ENCODE measurements around the gene TNFSF8.

Gene TNFSF8

DNA sequence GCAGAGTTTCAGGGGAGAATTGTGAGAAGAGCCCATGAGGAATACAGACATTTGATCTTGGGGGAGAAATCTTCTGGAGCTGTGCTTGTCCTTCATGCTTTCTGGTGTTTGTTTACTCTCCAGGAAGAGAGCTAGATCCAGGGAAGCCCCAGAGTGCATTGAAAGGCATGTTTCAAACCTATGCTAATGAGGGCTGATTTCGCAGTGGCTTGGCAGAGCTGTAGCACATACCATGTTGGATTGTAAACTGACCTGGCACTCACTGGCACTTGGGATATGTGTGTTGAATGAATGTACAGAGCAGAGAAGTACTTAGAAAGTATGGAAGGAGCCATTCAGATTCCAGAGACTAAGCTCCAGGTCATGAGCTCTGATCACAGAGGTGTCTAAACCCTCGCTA is 30.9 kb downstream of the TNFSF8 start:
- POLR2A ChIA-PET = no interaction called here
- TF ChIP-seq, protein P1, sequence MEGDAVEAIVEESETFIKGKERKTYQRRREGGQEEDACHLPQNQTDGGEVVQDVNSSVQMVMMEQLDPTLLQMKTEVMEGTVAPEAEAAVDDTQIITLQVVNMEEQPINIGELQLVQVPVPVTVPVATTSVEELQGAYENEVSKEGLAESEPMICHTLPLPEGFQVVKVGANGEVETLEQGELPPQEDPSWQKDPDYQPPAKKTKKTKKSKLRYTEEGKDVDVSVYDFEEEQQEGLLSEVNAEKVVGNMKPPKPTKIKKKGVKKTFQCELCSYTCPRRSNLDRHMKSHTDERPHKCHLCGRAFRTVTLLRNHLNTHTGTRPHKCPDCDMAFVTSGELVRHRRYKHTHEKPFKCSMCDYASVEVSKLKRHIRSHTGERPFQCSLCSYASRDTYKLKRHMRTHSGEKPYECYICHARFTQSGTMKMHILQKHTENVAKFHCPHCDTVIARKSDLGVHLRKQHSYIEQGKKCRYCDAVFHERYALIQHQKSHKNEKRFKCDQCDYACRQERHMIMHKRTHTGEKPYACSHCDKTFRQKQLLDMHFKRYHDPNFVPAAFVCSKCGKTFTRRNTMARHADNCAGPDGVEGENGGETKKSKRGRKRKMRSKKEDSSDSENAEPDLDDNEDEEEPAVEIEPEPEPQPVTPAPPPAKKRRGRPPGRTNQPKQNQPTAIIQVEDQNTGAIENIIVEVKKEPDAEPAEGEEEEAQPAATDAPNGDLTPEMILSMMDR (IDR thresholded peaks at IDR 0.05; ENCODE audit: control extremely low read depth, extremely low read depth, low read depth, missing control alignments) = no peak
- CTCF ChIA-PET = interaction anchor here (0.9 to 2.8 kb wide), 4 partner anchors 10 to 218 kb away, joined by 3 to 13 read pairs (median 4); partner anchors contain the start of gene TEX48
- DNase-seq (ENCODE audit: extremely low spot score) = no peak

DNA sequence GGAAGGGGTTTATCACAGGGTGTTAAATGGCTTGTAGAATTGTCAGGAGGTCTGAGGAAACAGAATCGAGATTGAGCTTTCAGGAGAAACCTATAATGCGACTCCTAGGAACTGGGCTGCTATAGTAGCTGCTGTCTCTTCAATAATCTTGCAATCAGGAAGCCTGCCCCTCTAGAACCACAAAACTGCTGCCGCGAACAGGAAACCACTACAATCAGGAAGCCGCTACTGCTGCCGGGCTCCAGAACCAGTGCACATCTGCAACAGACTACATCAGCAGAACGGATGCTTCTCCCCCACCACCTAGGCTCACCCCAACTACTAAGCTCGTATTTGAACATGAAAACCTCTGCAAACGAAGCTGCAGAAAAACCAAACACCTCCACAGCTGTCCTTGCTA is 31.6 kb downstream of the TNFSF8 start:
- ChIA-PET CTCF (interaction anchor here (0.9 to 2.8 kb wide), 3 partner anchors 8 to 217 kb away, joined by 3 to 13 read pairs (median 7); partner anchors contain the start of gene TEX48), POLR2A (no interaction called here)
- peak; percentile 28 for DNase-seq (ENCODE audit: extremely low spot score)
- TF ChIP-seq, protein P1 (IDR thresholded peaks at IDR 0.05; ENCODE audit: control extremely low read depth, extremely low read depth, low read depth, missing control alignments) = no peak

DNA sequence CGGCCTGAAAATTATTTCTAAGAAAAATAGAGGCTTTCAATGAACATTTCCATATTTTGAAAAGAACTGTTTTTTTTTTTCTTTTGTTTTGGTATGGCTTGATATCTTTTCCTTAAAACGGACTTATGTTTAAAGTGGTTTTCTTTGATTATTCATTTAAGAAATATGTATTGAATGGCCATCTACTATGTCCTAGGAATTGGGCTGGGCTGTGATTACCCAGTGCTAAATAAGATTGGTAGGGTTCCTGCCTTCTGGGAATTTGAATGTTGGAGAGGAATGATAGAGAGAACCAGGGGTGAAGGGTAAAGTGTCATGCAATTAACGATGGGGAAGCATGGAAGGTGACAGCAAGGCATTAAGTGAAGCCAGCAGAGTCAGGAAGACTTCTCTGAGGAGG is 33.2 kb downstream of the TNFSF8 start:
- CTCF ChIA-PET = interaction anchor here (1.2 to 1.8 kb wide), 2 partner anchors 10 to 24 kb away, joined by 4 to 7 read pairs; no protein-coding TSS in a partner anchor
- POLR2A ChIA-PET = no interaction called here
- TF ChIP-seq, protein P1 (IDR thresholded peaks at IDR 0.05; ENCODE audit: control extremely low read depth, extremely low read depth, low read depth, missing control alignments) = no peak

DNA sequence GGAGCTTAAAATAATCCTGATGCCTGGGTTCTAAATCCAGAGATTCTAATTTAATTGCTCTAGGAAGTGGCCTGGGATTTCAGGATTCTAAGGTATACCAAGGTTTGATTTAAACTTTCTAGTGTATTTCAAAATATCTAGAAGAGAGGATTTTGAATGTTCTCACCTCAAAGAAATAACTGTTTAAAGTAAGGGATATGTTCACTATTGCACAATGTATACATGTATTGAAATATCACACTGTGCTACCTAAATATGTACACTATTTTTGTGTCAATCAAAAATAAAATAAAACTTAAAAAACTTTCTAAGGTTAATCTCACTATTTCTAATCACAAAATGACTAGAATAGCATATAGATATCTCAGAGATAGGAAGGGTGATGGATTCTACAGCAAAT is 34.0 kb downstream of the TNFSF8 start:
- ChIA-PET CTCF (interaction anchor here (1.4 kb wide), 1 partner anchor 10 kb away, joined by 3 read pairs; no protein-coding TSS in a partner anchor), POLR2A (no interaction called here)
- no peak for DNase-seq (ENCODE audit: extremely low spot score)
- TF ChIP-seq, protein P1 (IDR thresholded peaks at IDR 0.05; ENCODE audit: control extremely low read depth, extremely low read depth, low read depth, missing control alignments) = no peak

More for the DNA sequence above, 33.2 kb downstream of the TNFSF8 start:
- no peak for DNase-seq (ENCODE audit: extremely low spot score)

DNA sequence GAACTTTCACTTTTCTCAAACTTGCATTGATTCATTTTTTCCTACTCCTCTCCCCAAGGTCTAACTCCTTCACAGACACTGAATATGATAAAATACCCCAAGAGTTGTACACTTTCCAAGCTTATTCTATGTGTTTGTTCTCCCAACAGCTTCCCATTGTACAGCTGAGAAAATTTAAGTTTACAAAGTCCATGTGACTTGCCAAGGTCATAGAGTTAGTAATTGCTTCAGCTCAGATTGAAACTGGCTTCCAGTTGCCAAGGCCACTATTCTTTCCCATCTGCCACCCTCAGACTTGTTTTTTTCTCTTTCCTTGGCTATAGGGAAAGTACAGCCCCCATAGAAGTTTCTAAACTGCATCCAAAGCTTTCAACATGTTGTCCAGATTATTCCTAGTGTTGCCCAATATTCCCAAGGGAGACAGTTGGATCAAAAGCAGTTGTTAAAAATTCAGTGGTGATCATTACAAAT is 34.8 kb downstream of the TNFSF8 start:
- POLR2A ChIA-PET = no interaction called here
- CTCF ChIA-PET = interaction anchor here (1.0 to 1.5 kb wide), 5 partner anchors 8 to 215 kb away, joined by 3 to 7 read pairs (median 4); no protein-coding TSS in a partner anchor
- DNase-seq (ENCODE audit: extremely low spot score) = no peak
- TF ChIP-seq, protein P1 (IDR thresholded peaks at IDR 0.05; ENCODE audit: control extremely low read depth, extremely low read depth, low read depth, missing control alignments) = no peak

DNA sequence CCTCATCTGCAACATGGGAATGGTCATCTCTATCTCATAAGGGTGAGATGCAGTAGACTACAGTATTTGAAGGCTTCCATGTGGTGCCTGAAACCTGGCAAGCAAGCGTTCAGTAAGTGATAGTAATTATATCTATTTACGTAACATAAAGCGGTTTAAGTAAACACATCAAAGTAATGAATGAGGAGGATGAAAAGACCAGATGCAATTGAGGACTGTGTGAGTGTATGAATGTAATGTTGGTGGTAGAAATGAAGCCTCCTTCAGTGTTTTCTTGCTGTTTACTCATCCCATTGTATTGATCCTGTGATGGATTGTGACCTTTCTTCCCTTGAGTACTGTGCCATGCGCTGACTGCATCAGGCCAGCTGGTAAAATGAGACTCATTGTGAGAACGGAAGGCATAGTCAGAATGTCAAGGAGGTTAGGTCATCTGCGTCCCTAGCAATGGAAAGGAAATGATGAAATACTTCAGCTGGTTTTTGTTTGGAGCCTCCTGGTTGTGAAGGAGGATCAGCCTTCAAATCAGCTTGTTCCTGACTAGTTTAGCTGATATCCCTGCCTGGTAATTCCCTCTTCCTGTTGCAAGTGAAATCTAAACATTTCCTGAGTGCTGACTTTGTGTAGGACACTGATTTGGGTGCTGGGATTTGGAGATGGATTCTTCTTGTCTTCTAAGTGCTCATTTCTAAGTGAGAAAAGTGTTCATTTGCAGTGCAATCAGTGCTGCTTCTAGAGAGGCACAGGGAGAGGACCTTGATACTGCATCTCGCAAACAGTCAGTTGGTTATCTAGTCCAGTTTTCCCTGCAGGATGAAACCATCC is 35.6 kb downstream of the TNFSF8 start:
- POLR2A ChIA-PET = no interaction called here
- DNase-seq (ENCODE audit: extremely low spot score) = no peak
- CTCF ChIA-PET = interaction anchor here (0.8 to 1.5 kb wide), 7 partner anchors 9 to 214 kb away, joined by 3 to 7 read pairs (median 4); no protein-coding TSS in a partner anchor
- TF ChIP-seq, protein P1 (IDR thresholded peaks at IDR 0.05; ENCODE audit: control extremely low read depth, extremely low read depth, low read depth, missing control alignments) = no peak

All from GM10248 (cell line).